GM18517 (cell line): ENCODE results near the gene PCNX1.
"Not testable (repeated sequence)": the region's sequence is repeated elsewhere in the genome, so short reads cannot be mapped to it uniquely, and the experiment has no call there.

Experiments used
- ATAC-seq: cut with Tn5 transposase; IDR thresholded peaks from one replicate; pipeline ENCODE4 v1.9.1; 2021; ENCODE audit warnings: mild to moderate bottlenecking, moderate library complexity; ENCODE audit not compliant: unreplicated experiment

The PCNX1 gene

DNA sequence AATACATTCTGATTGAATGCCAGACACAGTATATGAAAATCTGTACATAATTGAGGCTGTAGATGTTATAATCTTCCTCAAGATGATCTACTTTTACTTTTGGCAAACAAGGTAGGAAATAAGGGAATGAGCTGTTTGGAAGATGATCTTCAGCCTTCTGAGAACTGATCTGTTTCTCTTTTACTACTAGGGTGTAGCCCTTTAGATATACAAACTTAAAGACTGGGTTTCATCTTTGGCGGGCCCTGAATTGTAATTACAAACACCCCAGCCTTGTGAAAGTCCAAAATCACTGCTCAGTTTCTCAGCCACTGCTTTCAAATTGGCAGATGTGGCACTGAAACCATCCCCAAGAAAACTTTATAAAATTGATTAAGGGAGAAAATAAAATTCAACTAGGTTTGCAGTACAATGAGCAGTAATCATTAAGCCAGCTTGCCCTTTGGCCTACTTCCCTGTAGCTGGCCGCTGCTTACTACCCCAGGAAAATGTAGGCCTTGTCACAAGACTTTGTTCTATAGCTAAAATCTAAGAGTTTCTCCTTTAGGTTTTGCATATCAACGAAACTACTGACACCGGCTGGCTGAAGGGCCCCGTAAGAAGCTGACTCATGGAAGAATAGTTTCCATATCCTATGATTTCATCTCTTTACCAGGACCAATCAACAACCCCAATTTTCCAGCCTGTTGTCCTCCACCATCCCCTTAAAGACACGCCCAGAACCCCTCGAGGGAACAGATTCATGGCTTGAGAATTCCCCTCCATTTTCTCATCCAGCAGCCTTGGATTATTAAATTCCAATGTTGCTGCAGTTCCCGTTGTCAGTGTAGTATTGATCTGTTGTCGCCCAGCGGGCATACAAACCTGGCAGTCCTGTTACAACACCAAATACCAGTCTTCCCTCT is 210.8 kb downstream of the PCNX1 start:
- ATAC-seq: no peak

DNA sequence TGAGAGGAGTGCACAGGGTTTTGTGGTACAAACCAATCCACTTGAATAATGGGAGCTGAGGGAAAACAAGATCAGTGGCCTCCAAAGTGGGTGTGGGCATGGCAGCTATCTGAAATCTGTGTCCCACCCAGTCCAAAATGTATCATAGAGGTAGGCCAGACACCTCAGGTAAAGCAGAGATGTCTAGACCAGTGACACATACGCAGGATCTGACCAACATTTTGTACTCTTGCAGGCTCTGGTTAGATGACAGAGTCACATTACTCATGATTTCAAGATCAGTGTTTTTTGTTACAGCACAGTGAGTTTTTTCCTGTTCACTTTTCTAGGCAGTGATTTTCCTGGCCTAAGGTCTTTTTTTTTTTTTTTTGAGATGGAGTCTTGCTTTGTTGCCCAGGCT is 211.8 kb downstream of the PCNX1 start:
- ATAC-seq: no peak

DNA sequence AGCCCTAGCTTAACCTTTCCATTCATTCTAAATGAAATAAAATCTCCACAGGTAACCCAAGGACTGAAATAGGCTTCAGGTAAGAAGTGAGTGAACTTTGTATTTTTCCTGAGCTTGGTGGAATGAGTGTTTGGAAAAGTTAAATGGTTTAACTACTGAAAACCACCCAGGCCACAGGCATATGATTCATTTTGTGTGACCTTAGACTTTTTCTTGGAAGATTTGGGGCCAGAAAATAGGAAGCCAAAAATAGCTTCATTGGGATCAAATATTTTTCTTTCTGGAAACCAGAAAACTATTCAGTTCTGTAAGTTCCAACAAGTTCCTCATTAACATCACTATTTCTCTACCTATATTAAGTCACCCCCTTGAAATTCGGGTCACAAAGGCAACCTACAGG is 212.6 kb downstream of the PCNX1 start:
- no peak for ATAC-seq

DNA sequence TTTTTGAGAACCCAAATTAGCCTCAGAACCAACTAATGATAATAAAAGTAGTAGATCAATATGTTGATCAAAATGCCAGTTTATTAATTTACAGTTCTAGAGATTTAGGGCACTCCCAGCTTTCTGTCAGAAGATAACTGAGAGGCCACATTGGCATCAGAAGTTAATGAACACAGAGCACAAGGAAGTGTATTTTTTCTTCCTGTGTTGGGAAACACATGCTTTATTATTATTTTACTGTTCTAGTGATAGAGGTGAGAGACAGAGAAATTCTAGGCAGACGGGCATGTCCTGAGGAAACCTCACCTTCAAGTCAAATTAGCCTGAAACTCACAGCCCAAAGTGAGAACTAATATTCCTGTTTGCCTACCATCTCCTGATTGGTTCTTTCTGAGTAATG is 213.7 kb downstream of the PCNX1 start:
- no peak for ATAC-seq

DNA sequence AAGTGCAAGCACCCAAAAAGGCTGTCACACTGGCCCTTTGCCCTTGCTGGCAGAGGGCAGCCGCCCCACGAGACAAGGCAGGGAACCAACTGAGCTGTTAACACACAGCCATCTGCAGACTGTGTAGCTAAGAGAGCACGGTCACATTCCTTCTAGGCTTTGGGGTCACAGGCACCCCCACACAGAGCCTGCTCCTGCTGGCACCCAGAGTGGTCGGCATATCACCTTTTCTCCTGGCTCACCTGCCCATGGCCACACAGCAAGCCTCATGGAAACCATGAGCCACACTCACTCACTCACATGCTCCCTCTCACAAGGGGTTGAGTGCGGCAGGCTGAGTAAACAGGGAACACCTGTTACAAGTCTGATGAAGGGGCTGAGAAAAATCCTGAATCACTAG is 214.5 kb downstream of the PCNX1 start:
- ATAC-seq: no peak

DNA sequence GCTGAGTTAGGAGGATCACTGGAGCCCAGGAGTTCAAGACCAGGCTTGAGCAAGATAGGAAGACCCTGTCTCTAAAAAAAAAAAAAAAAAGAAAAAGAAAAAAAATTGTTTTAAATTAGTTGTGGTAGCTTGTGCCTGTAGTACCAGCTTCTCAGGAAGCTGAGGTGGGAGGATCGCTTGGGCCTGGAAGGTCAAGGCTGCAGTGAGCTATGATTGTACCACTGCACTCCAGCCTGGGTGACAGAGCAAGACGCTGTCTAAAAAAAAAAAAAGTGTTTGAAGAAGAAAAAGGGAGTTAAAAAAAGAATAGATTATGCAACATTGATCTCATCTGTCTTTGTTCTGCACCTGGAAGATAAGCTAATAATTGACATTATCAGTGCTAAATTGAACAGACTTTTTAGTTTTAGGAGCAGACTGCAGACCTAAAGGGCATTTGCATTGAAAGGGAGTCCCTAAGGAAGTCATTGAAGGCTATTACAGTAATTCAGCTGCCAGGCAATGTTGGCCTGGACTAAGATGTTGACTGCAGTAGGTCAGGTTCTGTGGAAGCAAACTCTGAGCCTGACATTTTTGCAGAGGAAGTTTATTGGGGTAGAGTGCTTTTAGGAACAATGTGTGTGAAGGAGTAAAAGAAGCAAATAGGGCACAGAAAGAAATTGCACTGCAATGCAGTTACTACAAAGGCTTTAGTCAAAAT is 215.8 kb downstream of the PCNX1 start:
- no peak for ATAC-seq

DNA sequence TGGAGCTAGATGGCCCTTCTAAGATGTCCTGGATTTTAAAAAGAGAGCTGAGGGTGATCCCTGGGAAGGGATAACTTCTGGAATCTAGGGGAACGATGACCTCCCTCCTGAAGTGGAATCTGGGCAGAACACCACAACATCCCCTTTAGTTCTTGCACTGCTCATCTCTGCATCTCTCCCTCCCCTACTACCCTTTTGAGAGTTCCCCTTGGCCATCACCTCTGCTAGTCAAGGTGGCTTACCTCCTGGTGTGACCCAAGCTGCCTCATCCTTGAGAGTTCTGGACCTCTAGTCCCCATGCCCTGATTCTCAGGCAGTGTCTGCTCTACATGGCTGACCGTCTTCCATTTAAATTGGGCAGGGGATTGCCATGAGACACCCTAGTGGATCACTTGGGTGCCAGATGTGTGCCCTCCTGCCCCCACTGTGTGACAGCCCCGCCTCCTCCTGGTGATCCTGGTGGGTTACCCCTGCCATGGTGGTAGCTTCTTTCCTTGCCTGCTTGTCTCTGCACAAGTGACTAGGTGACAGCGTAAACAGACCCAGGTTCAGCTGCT is 216.4 kb downstream of the PCNX1 start:
- ATAC-seq: no peak

DNA sequence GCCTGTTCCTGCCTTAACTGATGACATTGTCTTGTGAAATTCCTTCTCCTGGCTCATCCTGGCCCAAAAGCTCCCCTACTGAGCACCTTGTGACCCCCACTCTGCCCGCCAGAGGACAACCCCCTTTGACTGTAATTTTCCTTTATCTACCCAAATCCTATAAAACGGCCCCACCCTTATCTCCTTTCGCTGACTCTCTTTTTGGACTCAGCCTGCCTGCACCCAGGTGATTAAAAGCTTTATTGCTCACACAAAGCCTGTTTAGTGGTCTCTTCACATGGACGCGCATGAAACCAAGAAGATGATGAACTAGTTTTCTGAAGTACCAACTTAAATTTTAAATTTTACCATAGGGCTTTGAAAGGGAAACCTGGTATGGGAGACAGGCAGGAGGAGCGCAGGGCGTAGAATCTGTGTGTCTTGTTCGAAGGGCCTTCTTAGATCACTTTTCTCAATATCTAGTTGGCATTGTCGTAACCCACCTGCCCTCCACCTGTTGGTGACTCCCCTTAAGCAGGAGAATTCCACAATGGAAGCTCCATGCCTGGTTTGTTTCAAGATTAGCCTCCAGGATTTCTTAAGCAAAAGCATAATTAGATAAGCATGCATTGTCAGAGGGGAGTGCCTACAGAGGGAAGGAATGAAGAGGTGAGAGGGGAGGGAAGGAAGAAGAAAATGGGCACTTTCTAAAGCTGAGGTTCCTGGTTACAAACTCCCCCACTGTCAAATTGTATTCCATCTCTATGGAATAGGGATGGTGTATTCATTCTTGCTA is 222.6 kb downstream of the PCNX1 start:
- ATAC-seq: not testable (repeated sequence)

DNA sequence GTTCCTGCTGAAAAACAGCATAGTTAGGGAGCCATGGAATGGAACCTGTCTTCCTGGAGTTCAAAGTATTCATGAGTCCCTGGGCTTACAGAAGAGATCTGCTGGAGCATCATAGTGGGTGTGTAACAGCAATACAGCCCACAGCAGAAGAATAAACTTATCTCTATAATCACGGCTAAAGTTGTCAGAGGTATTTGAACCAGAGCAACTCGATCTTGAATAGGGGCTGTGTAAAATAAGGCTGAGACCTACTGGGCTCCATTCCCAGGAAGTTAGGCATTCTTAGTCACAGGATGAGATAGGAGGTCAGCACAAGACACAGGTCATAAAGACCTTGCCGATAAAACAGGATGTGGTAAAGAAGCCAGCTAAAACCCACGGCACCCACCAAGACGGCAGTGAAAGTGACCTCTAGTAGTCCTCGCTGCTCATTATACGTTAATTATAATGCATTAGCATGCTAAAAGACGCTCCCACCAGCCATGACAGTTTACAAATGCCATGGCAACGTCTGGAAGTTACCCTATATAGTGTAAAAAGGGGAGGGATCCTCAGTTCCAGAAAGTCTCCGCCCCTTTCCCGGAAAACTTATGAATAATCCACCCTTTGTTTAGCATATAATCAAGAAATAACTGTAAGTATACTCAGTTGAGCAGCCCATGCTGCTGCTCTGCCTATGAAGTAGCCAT is 223.4 kb downstream of the PCNX1 start:
- ATAC-seq: no peak

DNA sequence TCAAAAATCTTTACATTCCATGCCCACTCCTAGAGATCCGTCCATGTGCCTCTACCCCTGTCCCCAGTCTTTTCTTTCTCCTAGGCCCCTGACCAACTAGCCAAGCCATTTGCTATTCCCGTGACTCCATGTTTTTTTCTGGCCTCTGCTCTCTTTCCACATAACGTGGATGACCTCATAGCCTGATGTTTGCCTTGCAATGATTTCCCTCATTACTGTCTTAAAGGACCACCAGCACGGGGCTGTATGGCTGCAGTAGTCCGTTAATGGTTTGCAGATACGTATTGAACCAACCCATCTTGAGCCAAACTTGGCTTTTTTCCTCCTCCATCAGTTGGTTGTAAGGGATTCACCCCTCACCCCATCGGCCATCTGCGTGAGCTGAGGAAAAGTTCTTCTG is 226.0 kb downstream of the PCNX1 start:
- ATAC-seq: no peak

DNA sequence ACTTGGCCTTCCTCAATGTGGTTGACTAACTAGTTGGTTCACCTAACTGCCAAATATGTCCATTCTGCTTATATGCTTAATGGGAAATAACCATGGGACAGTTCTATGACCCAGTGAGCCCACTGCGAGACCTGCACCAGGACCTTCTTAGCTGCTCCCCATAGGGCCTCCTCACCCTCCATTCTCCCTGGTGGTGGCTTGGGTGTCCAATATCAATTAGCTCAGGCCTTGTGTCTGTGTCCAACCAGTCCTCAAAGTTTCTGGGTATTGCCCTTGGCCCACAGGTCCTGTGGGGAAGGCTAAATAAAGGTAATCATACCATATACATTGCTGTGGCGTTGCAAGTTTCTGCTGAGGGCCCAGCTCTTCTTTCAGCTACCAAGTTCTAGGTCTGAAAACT is 228.2 kb downstream of the PCNX1 start:
- no peak for ATAC-seq

DNA sequence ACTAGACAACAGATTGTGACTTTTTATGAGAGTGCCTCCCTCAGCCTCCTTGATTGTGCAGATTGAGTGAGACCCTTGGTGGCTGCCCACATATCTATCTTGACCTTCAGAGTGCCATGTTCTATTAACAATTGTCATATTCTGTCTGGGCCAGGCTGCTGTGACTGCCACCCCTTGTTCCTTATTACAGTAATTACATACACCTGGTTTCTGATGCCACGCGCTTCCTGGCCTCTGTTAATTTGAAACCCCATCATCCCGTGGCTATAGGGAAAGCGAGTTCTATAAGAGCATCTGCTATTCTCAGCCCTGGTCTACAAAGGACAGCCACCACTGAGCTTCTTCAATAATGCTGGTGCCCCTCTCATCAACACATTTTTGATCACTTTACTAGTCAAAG is 228.7 kb downstream of the PCNX1 start:
- ATAC-seq: no peak

DNA sequence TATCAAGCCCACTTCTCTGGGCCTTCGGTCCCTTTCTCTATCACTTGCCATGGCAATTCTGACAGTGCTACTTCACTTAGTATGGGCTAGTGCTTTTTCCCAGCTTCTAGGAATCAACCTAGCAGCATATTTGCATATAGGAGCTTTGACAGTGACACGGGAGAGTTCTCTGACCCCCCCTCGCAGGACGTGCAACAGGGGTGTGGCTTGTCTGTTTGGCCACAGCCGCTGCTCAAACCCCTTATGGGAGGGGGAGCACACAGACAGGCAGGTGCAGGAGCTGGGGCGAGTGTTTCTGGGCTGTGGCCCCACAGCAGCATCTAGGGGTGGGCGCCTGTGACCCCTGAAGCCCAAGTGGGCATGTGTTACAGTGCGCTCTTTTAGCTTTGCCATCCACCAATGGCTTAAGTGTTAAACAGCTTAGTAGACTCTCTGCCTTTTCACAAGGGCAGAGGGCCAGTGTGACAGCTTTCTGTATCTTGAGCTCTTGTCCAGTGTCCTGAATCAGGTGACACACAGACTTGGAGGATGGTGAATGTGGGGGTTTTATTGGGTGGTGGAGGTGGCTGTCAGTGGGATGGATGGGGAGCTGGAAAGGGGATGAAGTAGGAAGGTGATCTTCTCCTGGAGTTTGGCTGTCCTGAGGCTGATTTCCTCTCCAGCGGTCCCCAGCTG is 229.3 kb downstream of the PCNX1 start:
- ATAC-seq: no peak

DNA sequence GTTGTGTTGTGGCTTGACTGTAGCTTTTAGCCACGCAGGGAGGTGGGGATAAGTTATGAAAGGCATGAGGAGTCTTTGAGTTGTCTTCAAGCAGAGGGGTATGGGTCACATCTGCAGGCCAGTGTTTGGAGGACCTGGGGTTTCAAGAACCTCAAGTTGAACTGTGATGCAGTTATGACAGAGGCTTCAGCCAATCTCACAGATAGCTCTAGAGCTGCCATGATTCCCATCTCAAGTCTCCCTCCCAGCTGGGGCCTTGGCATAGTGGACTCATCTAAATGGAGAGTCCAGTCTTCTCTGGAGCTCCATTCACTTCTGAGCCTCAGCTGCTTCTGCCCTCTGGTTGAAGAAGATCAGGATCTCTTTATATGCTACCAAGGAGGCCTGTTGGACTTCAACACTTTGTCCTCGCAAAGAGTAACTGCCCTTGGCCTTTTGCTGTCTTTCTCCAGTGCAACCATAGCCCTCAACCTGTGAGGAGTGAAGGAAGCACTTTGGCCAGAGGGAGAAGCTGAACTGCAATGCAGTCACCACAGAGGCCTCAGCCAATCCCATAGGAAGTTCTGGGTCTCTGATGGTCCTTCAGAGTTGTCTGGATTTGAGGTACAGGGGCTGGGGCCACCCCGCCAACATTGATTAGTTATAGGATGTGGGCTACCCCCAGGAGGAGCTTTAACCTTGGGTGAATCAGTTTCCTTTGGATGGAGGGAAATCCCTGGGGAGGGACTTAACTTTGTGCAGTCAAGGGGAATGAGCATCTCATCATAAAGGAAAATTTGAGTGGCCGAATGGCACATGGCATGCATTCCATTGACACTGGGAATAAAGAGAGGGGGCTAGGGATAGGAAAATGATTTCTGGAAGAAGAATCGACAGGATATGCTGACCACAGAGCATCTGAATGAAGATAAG is 230.5 kb downstream of the PCNX1 start:
- no peak for ATAC-seq

DNA sequence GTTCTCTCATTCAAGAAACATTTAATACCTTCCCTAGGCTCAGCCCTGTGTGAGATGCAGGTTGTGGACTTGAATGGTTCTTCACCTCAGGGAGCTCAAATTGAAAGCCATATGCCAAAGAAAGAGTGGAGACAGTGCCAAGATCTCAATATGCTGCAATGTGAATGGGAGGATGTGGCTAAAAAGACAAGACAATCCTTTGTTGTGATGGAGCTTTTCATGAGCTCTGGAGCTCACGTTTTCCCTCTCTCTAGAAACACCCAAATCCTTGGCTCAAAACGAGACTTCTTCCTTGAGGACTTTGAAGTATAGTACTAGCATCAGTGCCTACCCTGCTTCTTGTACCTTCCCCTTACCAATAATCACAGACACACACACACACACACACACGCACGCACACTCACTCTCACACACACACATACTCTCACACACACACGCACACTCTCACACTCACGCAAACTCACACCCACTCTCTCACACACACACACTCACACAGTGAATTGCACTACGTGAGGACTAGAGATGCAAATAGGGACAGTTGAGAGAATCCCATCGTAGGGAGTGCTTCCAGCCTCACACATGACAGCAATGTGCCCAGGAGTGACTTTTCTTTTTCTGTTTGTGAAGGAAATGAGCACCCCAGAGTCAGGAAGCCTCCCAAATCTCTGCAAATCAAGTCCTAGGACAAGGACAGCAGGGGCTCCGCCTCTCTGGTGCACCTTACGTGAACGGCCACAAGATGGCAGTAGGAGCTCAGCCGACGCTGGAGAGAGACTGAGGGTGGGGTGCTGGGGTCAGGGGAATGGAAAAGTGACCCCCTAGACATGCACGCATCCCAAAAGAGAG is 231.4 kb downstream of the PCNX1 start:
- no peak for ATAC-seq

DNA sequence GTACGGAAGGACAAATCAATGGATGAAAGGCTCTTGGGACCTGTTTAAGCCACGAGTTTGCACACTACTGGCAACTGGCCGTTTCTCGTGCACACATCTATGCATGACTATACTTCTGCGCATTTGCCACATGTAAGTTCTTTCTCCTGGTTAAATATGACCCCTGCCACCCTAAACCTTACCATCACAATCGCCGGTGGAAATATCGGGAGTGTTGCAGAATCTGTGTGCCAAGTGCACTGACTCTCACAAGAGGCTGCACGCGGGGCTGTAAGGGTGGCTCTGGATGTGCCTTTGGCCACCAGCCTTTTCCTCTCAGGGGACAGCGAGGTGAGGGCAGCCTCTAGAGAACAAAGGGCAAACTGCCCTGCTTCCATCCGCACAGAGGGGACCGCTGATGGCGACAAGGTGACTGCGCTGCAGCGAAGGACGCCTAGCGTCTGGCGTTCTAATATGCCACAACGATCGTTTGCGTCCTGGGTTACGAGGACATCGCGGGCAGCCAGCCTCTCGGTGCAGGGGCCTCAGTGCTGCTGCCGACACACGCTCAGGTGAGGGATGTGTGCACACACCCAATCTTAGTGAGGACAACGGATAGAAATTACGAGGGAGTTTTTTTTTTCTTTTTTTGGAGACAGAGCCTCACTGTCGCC is 232.2 kb downstream of the PCNX1 start:
- ATAC-seq: no peak

DNA sequence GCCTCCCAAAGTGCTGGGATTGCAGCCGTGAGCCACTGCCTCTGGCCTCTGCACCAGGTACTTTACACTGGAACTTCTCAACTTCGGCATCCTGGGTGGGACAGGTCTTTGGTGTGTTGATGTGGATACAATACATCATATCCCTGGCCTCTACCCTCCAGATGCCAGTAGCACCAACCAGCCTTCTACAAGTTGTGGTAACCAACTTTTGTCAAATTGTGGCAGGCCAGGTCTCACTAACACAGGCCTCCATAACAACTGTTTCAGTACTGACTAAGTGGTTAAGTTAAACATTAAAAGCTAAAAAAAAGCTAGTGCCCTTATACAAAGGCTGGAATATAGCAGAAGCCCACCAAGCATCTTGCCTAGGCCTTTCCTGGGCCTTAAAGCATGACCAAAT is 232.9 kb downstream of the PCNX1 start:
- ATAC-seq: no peak
